HEK293T (cell line): Measurements from ENCODE around the gene FBXO15.

ENCODE experiments used
- BHLHE40 ChIP-seq: fragments of 450-650 bp; IDR thresholded peaks from 2 replicates; pipeline ENCODE4 v1.6.1; 2016; ENCODE audit warnings: mild to moderate bottlenecking, moderate library complexity, borderline replicate concordance
- ELF4 ChIP-seq: fragments of 450-650 bp; IDR thresholded peaks from 2 replicates; pipeline ENCODE4 v1.6.1; 2017; ENCODE audit warnings: antibody characterized with exemption
- FOXA1 ChIP-seq: fragments of 450-650 bp; IDR thresholded peaks from 2 replicates; pipeline ENCODE4 v1.6.1; 2016; ENCODE audit warnings: mild to moderate bottlenecking
- LEF1 ChIP-seq: fragments of 450-650 bp; IDR thresholded peaks from 2 replicates; pipeline ENCODE4 v1.6.1; 2017; ENCODE audit warnings: mild to moderate bottlenecking, borderline replicate concordance
- NFRKB ChIP-seq: fragments of 450-650 bp; IDR thresholded peaks from 2 replicates; pipeline ENCODE4 v1.6.1; 2016; ENCODE audit warnings: mild to moderate bottlenecking, moderate library complexity
- PKNOX1 ChIP-seq: fragments of 450-650 bp; IDR thresholded peaks from 2 replicates; pipeline ENCODE4 v1.6.1; 2016
- SUZ12 ChIP-seq: fragments of 450-650 bp; IDR thresholded peaks from 2 replicates; pipeline ENCODE4 v1.6.1; 2016; ENCODE audit warnings: mild to moderate bottlenecking
- ZNF384 ChIP-seq: fragments of 450-650 bp; IDR thresholded peaks from 2 replicates; pipeline ENCODE4 v1.6.1; 2016

- no peak for TF ChIP-seq ZNF384
- TF ChIP-seq FOXA1, result no peak
- TF ChIP-seq ELF4, result no peak
- no peak for TF ChIP-seq NFRKB
- no peak for TF ChIP-seq BHLHE40
- no peak for TF ChIP-seq LEF1
- TF ChIP-seq PKNOX1, result no peak
- TF ChIP-seq SUZ12, result no peak
Observed at GRCh38 chr18:74153793-74154192, 6.2 kb upstream of the FBXO15 start.
